ENCODE data around the gene MUC16.
"Not testable (repeated sequence)": the region's sequence is repeated elsewhere in the genome, so short reads cannot be mapped to it uniquely, and the experiment has no call there.

The MUC16 gene

DNA sequence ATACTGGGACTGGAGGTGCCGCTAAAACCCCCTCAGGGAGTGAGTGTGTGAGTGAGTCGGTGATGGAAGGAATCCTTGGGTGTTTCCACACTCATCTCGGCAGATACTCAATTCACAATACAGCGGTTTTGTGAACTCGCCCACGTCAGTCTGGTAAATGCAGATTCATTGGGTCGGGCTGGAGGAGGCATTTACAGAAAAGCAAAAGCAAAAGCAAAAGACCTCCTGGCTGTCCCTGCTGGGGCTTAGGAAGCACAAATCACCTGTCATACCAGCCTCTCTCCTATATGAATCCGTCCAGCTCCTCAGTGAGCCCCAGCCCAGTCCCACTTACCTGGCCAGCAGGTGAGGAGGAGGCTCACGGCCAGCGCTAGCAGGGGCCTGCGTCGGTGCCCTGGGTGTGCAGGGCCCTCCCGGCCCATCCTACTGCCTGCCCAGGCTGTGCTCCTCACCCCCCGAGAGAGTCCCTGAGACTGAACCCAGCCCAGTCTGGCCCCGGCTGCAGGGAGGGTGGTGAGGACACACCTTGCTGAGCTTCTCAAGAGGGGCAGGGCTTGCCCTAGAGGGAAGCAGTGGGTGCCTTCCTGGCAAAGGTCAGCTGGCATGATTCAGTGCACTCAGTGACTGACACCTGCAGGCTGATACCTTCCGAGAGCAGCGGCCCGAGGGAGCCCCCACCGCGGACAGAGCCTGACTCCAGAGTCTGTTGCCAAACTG is at the start of gene MUC16:
TSS of gene MUC16 (minus strand) at position 475 of the 717 bp plus-strand sequence.
- no peak for DNase-seq (ENCODE audit: low read depth)

DNA sequence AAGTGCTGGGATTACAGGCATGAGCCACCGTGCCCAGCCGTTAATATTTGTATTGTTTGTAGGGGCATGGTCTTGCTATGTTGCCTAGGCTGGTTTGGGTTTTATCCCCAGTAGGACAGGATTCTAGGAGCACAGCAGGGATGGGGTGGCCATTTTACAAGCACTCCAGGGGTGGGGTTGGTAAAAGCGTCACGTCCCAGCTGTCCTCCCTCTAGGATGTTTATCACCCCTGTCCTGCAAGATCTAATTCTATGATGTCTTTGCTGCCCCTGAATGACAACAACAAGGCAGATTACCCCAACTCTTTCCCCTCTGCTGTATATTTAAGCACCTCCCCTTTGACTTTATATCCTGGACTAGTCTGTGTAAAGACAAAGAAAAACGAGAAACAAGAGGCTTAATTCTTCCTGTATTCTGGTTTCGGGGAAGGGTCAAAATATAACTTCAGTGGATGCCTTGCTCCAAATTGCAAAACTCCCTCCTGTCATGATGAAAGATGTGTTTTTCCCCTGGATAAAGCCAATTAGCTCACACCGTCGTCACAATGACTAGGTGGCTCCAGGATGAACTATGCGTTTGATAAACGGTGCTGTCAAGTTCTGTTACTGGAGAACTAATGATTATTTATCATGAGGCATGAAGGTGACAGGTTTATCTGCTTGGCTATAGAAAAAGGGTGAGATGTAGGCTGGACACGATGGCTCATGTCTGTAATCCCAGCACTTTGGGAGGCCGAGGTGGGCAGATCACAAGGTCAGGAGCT is 48.9 kb upstream of the MUC16 start:
- no peak for DNase-seq (ENCODE audit: low read depth)

DNA sequence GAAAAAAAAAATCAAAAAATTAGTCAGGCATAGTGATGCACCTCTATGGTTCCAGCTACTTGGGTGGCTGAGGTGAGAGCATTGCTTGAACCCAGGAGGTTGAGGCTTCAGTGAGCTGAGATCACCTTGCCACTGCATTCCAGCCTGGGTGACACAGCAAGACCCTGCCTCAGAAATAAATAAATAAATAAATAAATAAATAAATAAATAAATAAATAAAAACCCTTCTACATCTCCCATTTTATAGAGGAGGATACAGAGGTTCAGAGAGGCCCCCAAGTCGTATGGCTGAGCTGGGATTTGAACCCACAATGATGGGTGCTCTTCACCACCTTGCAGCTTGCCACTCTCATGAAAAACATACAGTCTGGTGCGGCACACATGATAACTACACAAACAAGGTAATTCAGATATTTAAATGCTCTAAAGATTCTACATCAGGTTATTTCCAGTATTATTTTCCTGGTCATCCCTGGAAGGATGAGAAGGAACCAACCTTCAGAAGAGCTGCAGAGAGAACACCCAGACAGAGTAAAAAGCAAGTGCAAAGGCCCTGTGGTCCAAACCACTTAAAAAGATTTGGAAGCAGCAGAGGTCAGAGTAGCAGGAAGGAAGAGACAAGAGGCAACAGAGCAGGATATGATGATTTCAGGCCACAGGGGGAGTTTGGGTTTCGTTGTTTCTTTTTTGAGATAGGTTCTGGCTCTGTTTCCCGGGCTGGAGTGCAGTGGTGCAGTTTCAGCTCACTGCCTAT is 47.5 kb upstream of the MUC16 start:
- DNase-seq (ENCODE audit: low read depth), result no peak

DNA sequence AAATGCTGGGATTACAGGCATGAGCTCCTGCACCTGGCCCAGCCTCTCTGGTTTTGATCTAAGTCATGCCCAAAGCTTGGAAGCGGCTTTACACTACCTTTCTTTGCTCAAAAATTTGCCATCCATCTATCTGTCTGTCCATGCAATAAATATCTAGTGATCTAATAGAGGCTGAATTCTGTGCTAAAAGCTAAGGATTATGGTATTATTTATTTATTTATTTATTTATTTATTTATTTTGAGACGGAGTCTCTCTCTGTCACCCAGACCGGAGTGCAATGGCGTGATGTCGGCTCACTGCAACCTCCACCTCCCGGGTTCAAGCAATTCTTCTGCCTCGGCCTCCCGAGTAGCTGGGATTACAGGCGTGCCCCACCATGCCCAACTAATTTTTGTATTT is 45.9 kb upstream of the MUC16 start:
- DNase-seq (ENCODE audit: low read depth), result not testable (repeated sequence)

DNA sequence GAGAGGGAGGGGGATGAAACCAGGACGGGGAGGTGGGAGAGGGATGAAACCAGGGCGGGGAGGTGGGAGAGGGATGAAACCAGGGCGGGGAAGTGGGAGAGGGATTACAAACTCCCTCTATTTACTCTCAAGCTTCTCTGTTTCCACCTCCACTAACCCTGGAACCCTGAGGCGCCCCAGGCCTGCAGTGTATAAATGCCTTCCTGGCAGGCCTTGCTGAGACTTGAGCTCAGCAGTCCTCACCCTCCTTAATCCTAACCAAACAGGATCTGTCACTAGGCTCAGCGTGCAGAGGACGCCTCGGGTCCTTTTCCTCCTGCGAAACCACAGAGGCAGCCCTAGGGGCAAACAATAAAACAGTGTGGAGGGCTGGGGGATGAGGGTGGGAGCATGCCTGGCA is 44.6 kb upstream of the MUC16 start:
- no peak for DNase-seq (ENCODE audit: low read depth)

DNA sequence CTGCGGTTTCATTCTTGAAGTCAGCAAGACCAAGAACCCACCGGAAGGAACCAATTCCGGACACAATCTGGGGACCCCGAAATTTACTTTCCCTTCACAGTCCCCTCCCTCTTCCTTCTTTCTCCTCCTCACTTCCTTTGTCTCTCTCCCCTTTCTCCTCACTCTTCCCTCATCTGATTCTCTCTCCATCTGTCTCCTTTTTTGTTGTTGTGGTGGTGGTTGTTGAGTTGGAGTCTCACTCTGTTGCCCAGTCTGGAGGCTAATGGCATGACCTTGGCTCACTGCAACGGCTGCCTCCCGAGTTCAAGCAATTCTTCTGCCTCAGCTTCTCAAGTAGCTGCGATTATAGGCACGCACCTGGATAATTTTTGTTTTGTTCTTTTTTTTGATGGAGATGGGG is 44.0 kb upstream of the MUC16 start:
- no peak for DNase-seq (ENCODE audit: low read depth)

DNA sequence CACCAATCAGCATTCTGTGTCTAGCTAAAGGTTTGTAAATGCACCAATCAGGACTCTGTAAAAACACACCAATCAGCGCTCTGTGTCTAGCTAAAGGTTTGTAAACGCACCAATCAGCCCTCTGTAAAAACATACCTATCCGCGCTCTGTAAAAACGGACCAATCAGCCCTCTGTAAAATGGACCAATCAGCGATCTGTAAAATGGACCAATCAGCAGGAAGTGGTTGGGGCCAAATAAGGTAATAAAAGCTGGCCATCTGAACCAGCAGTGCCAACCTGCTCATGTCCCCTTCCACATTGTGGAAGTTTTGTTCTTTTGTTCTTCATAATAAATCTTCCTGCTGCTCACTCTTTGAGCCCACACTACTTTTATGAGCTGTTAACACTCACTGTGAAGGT is 43.5 kb upstream of the MUC16 start:
- DNase-seq (ENCODE audit: low read depth), result not testable (repeated sequence)

DNA sequence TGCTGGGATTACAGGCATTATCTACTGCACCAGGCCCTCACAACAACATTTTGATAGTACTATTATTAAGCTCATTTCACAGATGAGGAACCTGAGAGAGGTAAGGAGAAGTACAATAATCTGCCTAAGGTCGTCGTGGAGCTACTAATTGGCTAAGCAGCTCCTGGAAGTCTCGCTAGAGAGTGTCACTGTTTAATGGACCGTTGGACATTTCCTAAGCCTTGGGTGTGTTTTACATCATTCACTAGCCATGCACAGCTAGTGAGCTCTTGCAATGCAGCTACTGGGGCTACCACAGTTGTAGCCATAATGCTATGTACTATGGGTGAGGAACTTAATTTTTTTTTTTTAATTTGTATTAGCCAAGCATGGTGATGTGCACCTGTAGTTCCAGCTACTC is 42.7 kb upstream of the MUC16 start:
- no peak for DNase-seq (ENCODE audit: low read depth)

DNA sequence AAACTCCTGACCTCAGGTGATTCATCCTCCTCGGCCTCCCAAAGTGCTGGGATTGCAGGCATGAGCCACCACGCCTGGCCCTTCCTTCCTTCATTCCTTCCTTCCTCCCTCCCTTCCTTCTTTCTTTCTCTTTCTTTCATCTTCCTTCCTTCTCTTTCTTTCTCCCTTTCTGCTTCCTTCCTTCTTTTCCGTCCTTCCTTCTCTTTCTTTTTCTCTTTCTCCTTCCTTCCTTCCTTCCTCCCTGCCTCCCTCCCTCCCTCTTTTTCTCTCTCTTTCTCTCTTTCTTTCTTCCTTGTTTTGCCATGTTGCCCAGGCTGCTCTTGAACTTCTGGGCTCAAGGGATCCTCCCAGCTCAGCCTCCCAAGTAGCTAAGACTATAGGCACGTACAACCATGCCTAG is 36.5 kb upstream of the MUC16 start:
- DNase-seq (ENCODE audit: low read depth), result no peak

DNA sequence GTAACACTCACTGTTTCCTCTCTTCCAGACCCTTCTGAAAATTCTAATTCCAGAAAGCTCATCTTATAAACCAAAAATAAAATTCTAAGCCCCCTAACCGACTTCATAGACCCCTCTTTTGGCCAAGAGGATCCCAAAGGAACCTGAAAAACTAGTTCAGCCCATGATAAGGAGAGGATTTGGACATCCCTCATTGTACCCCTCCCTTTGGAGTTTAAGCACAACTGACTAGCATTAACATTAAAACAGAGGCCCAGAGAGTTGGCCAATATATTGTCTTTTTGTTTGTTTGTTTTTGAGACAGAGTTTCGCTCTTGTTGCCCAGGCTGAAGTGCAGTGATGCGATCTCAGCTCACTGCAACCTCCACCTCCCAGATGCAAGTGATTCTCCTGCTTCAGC is 34.2 kb upstream of the MUC16 start:
- no peak for DNase-seq (ENCODE audit: low read depth)

DNA sequence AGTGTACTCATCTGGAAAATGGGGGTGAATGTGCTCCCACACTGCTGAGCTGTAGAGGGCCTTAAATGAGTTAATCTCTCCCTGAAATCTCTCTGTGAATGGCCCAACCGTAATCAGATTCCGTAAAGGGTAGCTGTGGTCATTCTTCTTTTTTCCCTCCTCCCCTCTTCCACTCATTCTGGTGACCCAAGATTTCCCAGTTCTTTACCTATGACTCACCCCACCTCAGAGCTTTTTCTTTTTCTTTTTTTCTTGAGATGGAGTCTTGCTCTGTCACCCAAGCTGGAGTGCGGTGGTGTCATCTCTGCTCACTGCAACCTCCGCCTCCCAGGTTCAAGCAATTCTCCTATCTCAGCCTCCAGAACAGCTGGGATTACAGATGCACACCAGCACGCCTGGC is 33.3 kb upstream of the MUC16 start:
- DNase-seq (ENCODE audit: low read depth), result no peak

DNA sequence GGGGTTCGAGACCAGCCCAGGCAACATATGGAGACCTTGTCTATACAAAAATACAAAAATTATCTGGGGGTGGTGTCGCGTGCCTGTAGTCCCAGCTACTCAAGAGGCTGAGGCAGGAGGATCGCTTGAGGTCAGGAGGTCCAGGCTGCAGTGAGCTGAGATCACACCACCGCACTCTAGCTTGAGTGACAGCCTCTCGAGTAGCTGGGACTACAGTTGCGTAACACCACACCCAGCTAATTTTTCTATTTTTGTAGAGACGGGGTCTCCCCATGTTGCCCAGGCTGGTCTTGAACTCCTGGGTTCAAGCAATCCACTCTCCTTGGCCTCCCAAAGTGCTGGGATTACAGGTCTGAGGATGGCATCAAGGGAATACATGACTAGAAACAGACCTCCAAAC is 30.8 kb upstream of the MUC16 start:
- no peak for DNase-seq (ENCODE audit: low read depth)

DNA sequence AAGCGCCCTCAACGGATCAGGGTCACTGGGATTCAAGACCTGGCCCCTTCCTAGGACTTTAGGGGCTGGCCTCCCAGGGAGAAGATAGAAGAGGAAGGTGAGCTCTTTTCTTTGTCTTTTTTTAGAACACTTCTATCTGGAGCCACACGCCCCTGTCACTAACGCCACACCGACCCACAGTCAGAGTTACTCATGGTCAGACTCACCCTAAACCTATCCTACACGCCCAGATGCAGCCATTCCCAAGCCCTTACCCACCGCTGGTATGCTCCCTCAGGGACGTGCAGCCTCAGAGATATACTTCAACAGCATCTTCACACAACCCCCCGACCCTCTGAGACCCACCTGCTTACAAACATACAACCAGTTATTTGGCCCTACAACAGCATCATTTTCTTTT is 29.9 kb upstream of the MUC16 start:
- no peak for DNase-seq (ENCODE audit: low read depth)

DNA sequence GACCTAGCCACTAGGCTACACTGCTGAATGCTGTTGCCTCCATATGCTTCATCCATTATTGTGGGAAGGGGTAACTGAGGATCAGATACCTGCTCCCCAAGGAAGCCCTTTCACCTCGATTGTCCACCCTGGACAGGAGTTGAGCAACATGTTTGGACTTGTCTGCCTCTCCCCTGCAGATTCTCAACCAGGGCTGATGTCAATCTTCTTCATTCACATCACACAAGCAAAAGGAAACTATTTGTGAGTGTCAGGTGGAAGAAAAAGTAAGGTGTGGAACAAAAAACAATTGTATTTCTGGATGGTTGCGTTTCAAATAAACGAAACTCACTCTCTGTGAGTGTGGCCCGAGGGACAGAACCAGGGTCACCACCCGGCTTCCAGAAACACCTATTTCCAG is 29.5 kb upstream of the MUC16 start:
- no peak for DNase-seq (ENCODE audit: low read depth)

DNA sequence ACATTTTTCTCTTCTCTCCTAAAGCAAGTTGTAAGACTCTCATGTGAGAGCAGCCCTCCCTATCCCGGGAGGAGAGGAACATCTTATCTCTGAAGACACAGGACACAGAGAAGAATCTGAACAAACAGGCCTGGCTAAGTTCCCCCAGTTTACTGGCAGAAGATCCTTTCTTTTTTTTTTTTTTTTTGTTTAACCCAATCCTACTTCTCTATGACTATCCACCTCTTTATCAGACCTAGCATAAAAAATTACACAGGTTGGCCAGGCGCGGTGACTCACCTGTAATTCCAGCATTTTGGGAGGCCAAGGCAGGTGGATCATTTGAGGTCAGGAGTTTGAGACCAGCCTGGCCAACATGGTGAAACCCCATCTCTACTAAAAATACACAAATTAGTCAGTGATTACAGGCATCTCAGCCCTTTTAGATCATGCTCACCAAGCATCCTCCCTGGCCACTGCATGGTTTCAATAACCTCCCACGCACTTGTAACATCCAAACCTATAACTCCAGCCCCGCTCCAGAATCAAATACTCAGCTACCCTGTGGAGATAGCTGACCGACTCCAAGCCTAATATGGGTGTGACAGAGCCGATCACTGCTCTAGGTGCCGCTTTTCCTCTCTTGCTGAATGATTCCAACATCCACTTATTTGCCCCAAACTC is 27.3 kb upstream of the MUC16 start:
- no peak for DNase-seq (ENCODE audit: low read depth)

DNA sequence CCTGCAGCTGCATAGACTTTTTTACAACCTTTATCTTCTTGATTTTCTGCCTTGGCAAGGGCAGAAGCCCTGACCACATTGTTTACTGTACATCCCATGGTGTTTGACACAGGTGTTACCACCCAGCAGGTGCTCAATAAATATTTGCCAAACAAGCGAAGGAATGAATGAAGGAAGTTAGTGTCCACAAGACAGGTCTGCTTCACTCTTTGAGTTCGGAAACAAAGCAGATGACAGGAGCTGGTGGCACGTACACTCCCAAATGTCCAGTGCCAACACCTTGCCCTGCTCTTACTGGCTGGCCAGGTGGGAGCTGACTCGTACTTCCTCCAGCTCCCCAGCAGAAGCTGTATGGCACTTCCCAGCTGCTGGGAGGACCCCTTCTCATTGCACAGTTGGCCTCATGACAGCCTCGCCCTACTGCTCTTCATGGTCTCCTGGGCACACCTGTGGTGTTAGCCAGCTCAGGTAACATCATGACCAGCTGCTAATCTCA is 22.0 kb upstream of the MUC16 start:
- DNase-seq (ENCODE audit: low read depth), result no peak

DNA sequence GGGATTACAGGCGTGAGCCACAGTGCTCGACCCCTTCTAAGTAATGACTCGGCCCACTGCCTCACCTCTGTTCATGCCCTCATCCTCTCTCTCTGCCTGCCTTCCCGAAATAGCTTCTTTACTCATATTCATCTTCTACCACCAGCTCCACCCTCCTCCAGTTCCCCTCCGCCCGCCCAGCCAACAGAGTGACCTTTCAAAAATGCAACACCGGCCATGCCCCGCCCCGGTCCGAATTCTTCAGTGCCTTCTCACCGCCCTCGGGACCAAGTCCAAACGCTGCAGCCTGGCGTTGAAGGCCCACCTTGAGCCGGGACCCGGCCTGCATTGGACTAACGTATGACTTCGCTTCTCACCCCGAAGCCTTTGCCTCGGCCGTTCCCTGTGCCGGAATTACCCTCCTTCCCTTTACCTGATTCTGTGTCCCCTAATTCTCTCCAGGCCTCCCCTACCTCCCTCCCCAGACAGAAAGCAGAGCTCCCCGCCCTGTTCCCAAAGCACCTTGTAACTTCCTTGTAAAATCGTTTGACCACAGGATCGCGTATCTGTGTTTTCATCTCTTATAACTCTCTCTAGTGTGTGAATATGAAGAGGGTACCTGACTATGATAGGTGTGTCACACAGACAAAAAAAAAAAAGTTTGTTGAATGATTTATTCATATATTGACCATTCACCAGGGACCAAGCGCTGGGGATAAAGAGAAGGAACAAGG is 8.1 kb upstream of the MUC16 start:
- DNase-seq (ENCODE audit: low read depth), result no peak

DNA sequence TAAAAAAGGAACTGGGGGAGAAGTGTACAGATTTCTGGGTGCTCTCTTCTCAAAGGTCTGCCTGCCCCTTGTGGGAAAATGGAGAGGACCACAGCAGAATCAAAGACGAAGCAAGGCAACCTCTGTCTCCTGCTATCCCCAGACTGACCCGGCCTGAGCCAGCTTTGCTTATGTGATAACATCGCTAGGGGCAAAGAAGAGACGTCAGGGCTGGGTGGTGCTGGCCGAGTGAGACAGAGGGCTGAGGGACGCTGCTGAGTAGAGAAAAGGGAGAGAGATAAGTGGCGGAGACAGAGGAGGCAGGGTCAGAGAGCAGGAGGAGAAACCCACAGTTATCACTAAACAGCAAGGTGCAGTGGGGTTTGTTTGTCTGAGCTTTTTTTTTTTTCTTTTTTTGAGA is 4.6 kb upstream of the MUC16 start:
- no peak for DNase-seq (ENCODE audit: low read depth)

DNA sequence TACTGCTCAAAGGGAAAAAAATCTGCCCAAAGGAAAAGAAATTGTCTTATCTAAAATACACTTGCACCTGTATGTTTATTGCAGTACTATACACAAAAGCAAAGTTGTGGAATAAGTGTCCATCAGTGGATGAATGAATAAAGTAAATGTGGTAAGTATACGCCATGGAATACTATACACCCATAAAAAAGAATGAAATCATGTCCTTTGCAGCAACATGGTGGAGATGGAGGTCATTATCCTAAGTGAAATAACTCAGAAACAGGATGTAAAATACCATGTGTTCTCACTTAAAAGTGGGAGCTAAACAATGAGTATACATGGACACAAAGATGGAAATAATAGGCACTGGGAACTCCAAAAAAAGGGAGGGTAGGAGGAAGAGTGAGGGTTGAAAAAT is 3.8 kb upstream of the MUC16 start:
- DNase-seq (ENCODE audit: low read depth), result no peak

DNA sequence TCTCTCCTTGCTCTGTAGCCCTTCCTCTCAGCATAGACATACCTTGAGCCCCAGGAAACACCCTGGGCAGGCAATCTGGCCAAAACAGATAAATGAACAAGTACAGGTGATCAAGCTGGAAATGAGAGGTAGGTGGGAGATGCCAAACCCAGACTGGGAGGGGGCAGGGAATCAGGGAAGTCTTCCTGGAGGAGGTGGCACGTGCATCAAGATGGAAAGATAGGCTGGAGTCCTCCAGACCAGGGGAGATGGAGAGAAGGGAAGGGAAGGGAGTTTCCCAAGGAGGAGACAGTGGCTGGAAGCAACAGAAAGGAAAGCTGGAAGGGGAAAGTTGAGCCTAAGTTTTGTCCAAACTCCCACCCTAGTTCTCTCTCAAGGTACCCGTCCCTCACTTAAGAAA is 1.7 kb upstream of the MUC16 start:
- no peak for DNase-seq (ENCODE audit: low read depth)

DNA sequence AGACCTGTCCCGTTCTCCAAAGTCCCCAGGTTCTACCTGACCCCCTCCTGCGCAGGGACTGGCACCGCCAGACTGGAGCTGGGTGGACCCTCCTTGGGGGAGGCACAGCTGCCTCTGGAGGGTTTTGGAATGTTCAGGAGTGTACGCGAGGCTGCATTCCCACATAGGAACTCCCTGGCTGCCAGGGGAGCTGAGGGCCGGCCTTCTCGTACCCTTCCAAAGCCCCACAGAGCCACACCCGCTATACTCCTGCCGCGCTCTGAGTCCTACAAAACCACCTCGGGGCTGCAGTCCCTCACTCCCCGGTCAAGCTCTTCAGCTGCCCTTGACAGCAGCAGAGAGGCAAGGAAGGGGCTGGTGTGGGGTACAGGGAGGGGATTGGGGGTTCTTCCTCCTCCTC is 484 bp upstream of the MUC16 start:
- DNase-seq (ENCODE audit: low read depth), result no peak

DNA sequence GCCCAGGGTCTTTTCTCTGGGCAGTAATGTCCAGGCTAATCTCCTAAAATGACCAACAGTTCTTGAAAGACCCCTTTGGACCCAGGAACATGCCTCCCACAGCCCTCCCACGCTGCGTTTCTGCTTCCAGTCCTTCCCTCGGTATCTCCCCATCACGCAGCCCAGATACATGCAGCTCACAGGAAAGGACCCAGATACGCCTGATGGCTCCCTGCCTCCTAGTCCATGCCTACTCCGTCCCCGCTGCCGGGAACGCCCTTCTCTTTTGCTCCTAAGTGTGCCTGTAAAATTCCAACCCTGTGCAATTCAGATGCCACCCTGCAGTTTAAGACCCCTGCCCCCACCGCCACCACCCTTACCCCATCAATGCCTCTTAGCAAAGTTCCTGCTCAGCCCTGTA is 778 bp downstream of the MUC16 start:
- DNase-seq (ENCODE audit: low read depth), result no peak
